ENCODE results near the gene TMEM129.
A peak's percentile ranks its signal among the peaks of the same experiment; 100 is the strongest.

TMEM129 gene

DNA sequence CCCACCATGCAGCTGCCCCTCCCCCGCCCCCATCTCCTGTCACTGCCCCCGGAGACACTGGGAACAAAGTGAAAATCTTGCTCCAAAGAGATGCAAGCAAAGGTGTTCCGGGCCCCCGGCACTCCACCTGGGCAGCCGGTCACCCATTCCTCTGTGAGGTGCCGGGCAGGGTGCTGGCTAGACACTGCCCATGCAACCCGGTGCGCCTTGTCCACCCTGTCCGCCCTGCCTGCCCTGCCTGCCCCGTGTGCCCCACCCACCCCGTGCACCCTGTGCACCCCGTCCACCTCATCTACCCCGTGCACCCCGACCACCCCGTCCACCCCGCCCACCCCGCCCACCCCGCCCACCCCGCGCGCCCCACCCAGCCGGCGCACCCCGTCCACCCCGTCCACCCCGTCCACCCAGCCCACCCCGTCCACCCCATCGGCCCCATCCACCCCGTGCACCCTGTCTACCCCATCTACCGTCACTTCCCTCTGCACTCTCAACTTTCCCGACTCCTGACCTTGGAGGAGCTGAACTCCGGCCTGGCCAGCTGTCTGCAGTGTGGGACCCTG lies 40.1 kb upstream of the TMEM129 start:
- H3K4me1 Mint-ChIP-seq = peaks cover 10% of the 10 kb centered on the region
- peaks cover 47% of the 10 kb centered on the region for H3K27me3 Mint-ChIP-seq
- DNase-seq (no peak), ATAC-seq (peak; percentile 55)
- H3K4me3 Mint-ChIP-seq = no peak overlapping the region
- H3K9me3 Mint-ChIP-seq = no peaks in the 10 kb centered on the region
- H3K27ac Mint-ChIP-seq = no peak overlapping the region

GRCh38 chr4:1760521-1761071 lies 39.5 kb upstream of the TMEM129 start:
- ATAC-seq (peak; percentile 5), DNase-seq (no peak)
- no peak overlapping the region for H3K4me3 Mint-ChIP-seq
- H3K27ac Mint-ChIP-seq = no peak overlapping the region
- H3K27me3 Mint-ChIP-seq = peaks cover 41% of the 10 kb centered on the region
- no peaks in the 10 kb centered on the region for H3K9me3 Mint-ChIP-seq
- H3K4me1 Mint-ChIP-seq = peaks cover 15% of the 10 kb centered on the region

- H3K4me3 Mint-ChIP-seq = no peak overlapping the region
- H3K27me3 Mint-ChIP-seq = peaks cover 33% of the 10 kb centered on the region
- no peaks in the 10 kb centered on the region for H3K9me3 Mint-ChIP-seq
- no peak for DNase-seq
- peak overlapping the region; percentile 66 to 71 for H3K27ac Mint-ChIP-seq
- H3K4me1 Mint-ChIP-seq = peaks cover 15% of the 10 kb centered on the region
- ATAC-seq = no peak
Measured at GRCh38 chr4:1759818-1760223, 38.7 kb upstream of the TMEM129 start.

GRCh38 chr4:1759170-1759817 lies 38.2 kb upstream of the TMEM129 start:
- H3K9me3 Mint-ChIP-seq = no peaks in the 10 kb centered on the region
- H3K4me1 Mint-ChIP-seq = peaks cover 17% of the 10 kb centered on the region
- DNase-seq (no peak), ATAC-seq (no peak)
- no peak overlapping the region for H3K4me3 Mint-ChIP-seq
- H3K27ac Mint-ChIP-seq = peak overlapping the region; percentile 66 to 71
- H3K27me3 Mint-ChIP-seq = peaks cover 28% of the 10 kb centered on the region

DNA sequence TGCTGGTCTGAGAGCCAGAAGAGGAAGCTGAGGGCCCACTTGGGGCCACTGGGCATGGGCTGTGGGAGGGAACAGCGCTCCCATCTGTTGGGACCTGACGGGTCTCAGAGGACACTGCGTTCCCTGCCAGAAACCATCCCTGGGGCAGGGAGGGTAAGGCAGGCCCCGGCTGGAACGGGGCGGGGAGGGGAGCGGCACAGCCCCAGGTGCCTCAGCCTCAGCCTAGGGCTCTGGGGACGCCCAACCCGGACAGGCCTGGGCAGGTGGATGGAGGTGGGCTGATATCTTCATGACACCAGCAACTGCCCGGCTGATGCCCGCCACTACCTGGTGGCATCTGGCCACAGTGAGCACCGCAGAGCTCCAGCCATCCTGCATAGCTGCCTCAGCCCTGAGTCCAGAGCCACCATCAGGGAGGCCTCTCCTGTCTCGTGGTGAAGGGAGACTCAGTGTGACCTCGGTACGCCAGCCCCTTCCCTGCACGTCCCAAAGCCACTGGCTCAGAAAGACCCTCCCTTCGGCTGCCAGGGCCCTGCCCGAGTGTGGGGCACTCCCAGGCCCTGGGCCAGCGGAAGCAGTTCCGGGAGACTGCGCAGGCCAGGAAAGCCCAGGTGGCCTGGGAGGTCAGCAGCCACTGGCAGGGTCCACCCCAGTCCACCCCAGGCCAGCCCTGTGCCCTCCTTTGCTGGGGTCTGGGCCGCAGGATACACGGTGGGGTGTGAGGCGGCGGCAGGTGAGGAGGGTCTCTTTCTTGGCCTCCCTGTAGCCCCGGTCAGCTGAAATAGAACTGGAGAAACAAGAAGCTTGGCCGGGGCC lies 37.4 kb upstream of the TMEM129 start:
- Mint-ChIP-seq H3K9me3 (no peaks in the 10 kb centered on the region), H3K4me1 (peaks cover 24% of the 10 kb centered on the region), H3K4me3 (no peak overlapping the region), H3K27me3 (peaks cover 20% of the 10 kb centered on the region), H3K27ac (no peak overlapping the region)
- DNase-seq = no peak
- ATAC-seq = no peak

- Mint-ChIP-seq H3K4me1 (peaks cover 31% of the 10 kb centered on the region), H3K9me3 (no peaks in the 10 kb centered on the region), H3K27ac (no peak overlapping the region)
Measured at GRCh38 chr4:1757836-1758235, 36.7 kb upstream of the TMEM129 start.

DNA sequence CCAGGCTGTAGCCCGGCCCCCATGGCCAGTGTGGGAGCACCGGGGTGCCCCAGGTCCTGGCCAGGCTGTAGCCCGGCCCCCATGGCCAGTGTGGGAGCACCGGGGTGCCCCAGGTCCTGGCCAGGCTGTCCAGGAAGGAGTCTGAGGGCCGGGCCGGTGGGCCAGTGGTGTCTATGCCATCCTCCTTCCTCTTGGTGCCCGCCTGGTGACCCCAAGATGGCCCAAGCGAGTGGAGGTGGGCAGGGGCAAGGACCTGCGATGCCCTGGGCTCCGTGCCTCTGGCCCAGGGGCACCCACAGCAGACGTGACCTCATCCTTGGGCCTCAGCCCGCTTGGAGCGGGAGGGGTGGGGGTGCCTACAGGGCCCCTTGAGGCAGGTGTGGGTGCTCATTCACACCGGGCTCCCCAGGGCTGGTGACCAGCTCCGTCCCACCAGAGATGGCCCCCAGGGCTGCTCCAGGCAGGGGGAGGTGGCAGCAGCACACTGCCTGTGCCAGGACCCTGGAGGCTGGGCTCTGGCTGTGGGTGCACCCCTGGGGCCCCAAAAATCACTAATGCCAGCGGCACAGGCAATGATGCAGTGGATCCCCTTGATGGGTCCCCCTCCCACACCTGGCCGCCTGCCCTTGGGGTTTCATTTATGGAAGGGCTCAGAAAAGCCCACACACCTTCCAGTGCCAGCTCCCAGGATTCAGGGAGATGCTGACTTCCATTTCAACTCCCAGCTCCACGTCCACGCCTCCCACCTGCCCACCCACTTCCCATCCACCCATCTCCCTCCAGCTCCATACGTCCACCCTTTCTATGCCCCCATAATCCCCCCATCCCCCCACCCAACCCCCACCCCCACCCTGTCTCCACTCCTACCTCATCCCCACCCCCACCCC lies 36.0 kb upstream of the TMEM129 start:
- no peak for DNase-seq
- Mint-ChIP-seq H3K27me3 (peaks cover 6% of the 10 kb centered on the region), H3K9me3 (no peaks in the 10 kb centered on the region), H3K4me1 (peaks cover 38% of the 10 kb centered on the region), H3K27ac (no peak overlapping the region), H3K4me3 (no peak overlapping the region)
- ATAC-seq = no peak

More at GRCh38 chr4:1757836-1758235, 36.7 kb upstream of the TMEM129 start:
- Mint-ChIP-seq H3K4me3 (no peak overlapping the region), H3K27me3 (peaks cover 13% of the 10 kb centered on the region)
- DNase-seq = no peak
- ATAC-seq = no peak

GRCh38 chr4:1756079-1756478 lies 35.0 kb upstream of the TMEM129 start:
- no peaks in the 10 kb centered on the region for H3K9me3 Mint-ChIP-seq
- no peak for ATAC-seq
- H3K4me3 Mint-ChIP-seq = no peak overlapping the region
- H3K4me1 Mint-ChIP-seq = peaks cover 43% of the 10 kb centered on the region
- peak overlapping the region in 1 of 2 donors; percentile 27 for H3K27ac Mint-ChIP-seq
- no peaks in the 10 kb centered on the region for H3K27me3 Mint-ChIP-seq
- no peak for DNase-seq

DNA sequence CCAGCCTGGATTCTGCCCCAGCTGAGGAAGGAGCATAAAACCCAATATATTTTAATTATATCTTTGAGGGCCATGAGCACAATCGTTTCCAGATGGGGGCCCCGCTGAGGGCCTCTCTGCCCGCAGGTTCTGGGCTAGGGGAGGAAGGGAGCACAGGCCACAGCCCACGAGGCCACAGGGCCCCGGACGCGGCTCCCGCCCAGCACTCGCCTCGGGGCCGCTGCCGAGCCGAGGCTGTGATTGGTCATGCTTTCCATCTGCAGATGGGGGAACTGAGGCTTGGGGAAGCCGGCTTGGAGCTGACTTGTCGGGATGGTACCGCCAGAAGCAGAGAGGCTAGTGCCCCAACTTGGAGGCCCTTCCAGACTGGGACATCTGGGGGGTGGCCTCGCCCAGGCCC lies 34.2 kb upstream of the TMEM129 start:
- H3K27ac Mint-ChIP-seq = no peak overlapping the region
- peaks cover 7% of the 10 kb centered on the region for H3K27me3 Mint-ChIP-seq
- no peak for DNase-seq
- peaks cover 46% of the 10 kb centered on the region for H3K4me1 Mint-ChIP-seq
- H3K4me3 Mint-ChIP-seq = no peak overlapping the region
- ATAC-seq = no peak
- no peaks in the 10 kb centered on the region for H3K9me3 Mint-ChIP-seq

DNA sequence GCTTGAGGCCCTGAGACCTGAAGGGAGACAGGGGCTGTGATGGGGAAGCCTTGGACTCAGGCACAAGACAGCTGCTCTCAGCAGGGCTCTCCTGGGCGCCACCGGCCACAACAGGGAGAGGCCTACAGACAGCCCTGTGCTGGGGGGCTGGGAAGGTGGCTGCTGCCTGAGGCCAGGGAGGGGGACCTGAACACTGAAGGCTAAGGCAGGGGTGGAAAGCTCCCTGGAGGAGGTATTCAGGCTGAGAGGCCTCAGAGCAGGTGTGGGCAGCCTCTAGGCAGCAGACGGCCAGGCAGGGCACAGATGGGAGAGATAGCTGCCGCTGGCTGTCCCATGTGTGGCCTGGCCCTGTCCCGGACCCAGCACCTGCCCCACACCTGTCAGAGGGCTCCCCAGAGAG lies 33.2 kb upstream of the TMEM129 start:
- Mint-ChIP-seq H3K4me3 (no peak overlapping the region), H3K27ac (peak overlapping the region in 1 of 2 donors; percentile 80), H3K9me3 (no peaks in the 10 kb centered on the region), H3K27me3 (peaks cover 11% of the 10 kb centered on the region), H3K4me1 (peaks cover 37% of the 10 kb centered on the region)
- DNase-seq (no peak), ATAC-seq (no peak)

DNA sequence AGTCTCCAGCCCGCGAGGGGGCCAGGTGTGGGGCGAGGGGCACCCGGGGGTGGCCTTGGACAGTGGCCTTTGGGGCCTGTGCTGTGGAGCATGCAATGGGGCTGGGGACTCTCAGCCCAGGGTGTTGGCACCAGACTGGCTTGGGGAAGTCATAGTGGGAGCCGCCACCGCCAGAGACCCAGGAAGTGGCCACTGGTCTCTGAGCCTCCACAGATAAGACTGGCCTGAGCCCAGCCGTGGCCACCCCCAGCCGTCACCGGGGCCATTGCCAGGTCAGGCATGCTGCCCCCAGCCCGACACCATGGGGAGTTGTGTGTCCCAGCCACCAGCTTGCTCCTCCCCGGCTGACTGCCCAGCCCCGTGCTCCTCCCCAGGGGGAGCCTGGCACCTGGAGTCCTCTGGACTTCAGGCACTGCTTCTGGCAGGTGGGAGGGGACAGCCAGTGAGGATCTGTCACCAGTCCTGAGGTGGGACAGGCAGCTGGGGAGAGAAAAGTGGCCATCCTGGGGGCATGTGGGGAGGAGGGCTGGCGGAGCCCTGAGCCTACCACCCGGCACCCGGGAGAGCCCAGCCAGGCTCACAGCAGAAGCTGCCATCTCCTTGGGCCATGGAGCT lies 32.7 kb upstream of the TMEM129 start:
- Mint-ChIP-seq H3K4me1 (peaks cover 37% of the 10 kb centered on the region), H3K27me3 (peaks cover 11% of the 10 kb centered on the region), H3K27ac (peak overlapping the region in 1 of 2 donors; percentile 46)

GRCh38 chr4:1753294-1753696 lies 32.2 kb upstream of the TMEM129 start:
- no peak overlapping the region for H3K27ac Mint-ChIP-seq
- H3K9me3 Mint-ChIP-seq = no peaks in the 10 kb centered on the region
- H3K27me3 Mint-ChIP-seq = peaks cover 11% of the 10 kb centered on the region
- DNase-seq (no peak), ATAC-seq (no peak)
- peak overlapping the region; percentile 47 to 64 for H3K4me3 Mint-ChIP-seq
- peaks cover 41% of the 10 kb centered on the region for H3K4me1 Mint-ChIP-seq

More for the DNA sequence above, 32.7 kb upstream of the TMEM129 start:
- DNase-seq (no peak), ATAC-seq (no peak)
- Mint-ChIP-seq H3K4me3 (no peak overlapping the region), H3K9me3 (no peaks in the 10 kb centered on the region)

DNA sequence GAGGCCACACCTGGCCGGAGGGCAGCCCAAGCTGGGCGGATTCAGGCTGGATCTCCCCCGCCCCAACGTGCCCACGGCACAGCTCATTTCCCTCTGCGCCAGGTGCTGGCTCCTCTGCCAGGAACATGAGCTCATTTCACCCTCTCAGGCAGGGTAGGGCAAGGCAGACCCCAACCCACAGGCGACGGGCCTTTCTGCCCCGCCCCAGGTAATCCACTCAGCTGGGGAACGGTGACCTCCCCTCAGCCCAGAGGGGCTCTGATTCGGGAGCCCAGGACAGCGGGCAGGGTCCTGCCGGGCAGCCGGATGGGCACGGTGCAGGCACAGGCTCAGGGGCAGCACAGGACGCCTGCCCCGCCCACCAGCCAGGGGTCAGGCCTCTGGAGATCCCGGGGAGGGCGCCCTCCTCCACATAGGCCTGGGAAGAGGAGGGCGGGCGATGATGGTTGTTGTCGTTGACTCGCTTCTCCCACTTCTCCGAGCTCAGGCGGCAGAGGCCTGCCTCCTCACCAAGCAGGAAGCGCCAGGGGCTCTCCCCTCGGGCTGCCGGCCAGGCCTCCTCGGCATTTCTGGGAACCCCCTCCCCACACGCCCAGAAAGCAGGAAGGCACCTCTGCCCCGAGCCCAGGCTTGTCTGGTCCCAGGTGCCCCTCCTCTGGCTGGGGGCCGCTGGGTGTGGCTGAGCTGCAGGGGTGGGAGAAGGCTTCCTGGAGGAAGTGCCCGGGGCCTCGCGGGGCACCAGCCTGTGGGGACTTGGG lies 31.3 kb upstream of the TMEM129 start:
- DNase-seq (peak in 1 of 2 donors; percentile 84), ATAC-seq (peak; percentile 68)
- H3K4me3 Mint-ChIP-seq = peak overlapping the region; percentile 47 to 64
- no peaks in the 10 kb centered on the region for H3K9me3 Mint-ChIP-seq
- H3K4me1 Mint-ChIP-seq = peaks cover 44% of the 10 kb centered on the region
- H3K27me3 Mint-ChIP-seq = peaks cover 11% of the 10 kb centered on the region
- H3K27ac Mint-ChIP-seq = peak overlapping the region; percentile 80 to 87

DNA sequence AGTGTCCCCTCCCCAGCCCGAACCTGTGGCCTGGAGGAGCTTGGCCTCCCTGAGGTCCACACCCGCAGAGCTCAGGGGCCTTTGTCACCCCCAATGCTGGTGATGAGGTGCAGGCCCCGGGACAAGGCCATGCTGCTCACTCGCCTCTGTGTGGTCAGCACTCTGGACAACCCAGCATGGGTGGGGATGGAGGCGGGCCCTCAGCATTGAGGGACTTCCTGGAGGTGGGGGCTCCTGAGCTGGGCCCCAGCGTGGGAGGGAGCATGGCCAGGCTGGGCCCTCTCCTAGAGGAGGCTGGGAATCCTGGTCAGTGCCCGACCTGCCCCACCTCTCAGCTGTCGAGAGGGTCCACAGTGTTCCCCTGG lies 30.8 kb upstream of the TMEM129 start:
- no peak for ATAC-seq
- peaks cover 11% of the 10 kb centered on the region for H3K27me3 Mint-ChIP-seq
- peaks cover 44% of the 10 kb centered on the region for H3K4me1 Mint-ChIP-seq
- no peak for DNase-seq
- H3K4me3 Mint-ChIP-seq = no peak overlapping the region
- no peaks in the 10 kb centered on the region for H3K9me3 Mint-ChIP-seq
- no peak overlapping the region for H3K27ac Mint-ChIP-seq
